Epithelial cell of proximal tubule (primary cell): Measurements from ENCODE around the gene MRPL36. TPM values are rescaled to one million over a fixed set of nuclear protein-coding genes. Genes with fewer than 3 reads are reported as not detected.
A peak's percentile ranks its signal among the peaks of the same experiment; 100 is the strongest.

Experiments used
- DNase-seq: peaks from one replicate; pipeline ENCODE4 v3.0.0-alpha.2; 2011; ENCODE audit warnings: low read depth
- H3K4me3 ChIP-seq: 2 replicates; pipeline ENCODE4 v1.5.1; 2011; ENCODE audit warnings: low read depth, mild to moderate bottlenecking, low read length
- total RNA-seq: library from RNA; depleted of rRNA; stranded (reverse); fragments of >200 nt; gene quantifications from 2 replicates; pipeline ENCODE4 v1.2.3, GENCODE V29; 2015
- TF ChIP-seq, protein P1 (sequence below): conservative IDR thresholded peaks from 2 replicates; pipeline ENCODE4 v1.5.1; 2012; ENCODE audit warnings: low read depth, mild to moderate bottlenecking, low read length

The MRPL36 gene
- total RNA-seq, 1 donor from 2014 or later = 57.9 TPM

DNA sequence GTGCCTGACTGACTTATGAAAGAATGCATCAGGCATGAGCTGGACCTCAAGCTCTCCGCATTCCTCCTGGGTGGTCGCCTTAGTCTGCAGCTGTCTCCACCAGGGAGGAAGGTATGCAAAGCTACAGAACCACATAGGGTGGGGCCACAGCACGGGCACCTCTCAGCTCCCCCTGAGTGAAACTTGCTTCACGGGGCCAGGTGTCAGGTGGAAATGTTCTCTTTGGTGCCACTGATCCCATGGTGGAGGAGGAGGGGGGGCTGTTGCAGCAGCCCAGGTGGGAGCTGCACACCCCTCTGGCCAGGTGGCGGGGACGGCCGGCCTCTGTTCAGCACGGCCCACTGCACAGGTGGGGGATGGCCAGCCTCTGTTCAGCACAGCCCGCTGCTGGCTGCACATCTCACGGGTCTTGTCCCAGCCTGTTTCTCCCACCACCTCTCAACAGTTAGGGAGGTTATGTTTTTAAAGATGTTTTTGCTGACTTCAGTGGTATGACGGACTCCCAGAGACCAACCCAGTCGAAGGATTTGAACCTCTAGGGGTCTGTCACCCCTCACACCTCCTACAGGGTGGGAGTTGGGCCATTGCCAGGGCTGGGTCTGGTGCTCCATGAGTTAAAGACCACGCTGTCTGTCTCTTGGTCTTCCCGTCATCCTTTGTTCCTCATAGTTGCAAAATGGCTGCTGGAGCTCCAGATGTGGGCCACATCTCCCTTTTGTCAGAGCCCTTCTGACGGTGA is 34.3 kb downstream of the MRPL36 start:
- TF ChIP-seq, protein P1, sequence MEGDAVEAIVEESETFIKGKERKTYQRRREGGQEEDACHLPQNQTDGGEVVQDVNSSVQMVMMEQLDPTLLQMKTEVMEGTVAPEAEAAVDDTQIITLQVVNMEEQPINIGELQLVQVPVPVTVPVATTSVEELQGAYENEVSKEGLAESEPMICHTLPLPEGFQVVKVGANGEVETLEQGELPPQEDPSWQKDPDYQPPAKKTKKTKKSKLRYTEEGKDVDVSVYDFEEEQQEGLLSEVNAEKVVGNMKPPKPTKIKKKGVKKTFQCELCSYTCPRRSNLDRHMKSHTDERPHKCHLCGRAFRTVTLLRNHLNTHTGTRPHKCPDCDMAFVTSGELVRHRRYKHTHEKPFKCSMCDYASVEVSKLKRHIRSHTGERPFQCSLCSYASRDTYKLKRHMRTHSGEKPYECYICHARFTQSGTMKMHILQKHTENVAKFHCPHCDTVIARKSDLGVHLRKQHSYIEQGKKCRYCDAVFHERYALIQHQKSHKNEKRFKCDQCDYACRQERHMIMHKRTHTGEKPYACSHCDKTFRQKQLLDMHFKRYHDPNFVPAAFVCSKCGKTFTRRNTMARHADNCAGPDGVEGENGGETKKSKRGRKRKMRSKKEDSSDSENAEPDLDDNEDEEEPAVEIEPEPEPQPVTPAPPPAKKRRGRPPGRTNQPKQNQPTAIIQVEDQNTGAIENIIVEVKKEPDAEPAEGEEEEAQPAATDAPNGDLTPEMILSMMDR = no peak
- no peak for DNase-seq

DNA sequence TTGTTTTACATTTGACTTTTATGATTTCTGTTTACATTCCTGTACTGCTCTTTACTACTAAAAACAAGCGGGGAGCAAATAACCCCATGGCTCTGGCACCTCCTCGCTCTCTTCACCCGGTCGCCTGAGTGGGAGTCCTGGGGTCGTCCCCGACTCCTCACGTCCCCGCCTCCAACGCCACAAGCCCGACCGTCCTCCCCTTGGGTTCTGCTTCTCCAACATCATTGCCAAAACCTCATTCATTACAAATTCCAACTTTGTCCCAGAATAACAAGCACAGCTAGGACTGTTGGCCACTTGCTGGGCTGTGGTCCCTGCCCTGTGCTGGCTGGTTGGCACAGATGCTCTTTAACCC is 35.1 kb downstream of the MRPL36 start:
- DNase-seq = no peak

More for the DNA sequence above, 34.3 kb downstream of the MRPL36 start:
- H3K4me3 ChIP-seq = no peak overlapping the region

GRCh38 chr5:1763960-1764605 is 35.6 kb downstream of the MRPL36 start:
- TF ChIP-seq, protein P1 = no peak
- H3K4me3 ChIP-seq = no peak overlapping the region
- no peak for DNase-seq

More for the DNA sequence above, 35.1 kb downstream of the MRPL36 start:
- H3K4me3 ChIP-seq = no peak overlapping the region
- TF ChIP-seq, protein P1 = no peak

DNA sequence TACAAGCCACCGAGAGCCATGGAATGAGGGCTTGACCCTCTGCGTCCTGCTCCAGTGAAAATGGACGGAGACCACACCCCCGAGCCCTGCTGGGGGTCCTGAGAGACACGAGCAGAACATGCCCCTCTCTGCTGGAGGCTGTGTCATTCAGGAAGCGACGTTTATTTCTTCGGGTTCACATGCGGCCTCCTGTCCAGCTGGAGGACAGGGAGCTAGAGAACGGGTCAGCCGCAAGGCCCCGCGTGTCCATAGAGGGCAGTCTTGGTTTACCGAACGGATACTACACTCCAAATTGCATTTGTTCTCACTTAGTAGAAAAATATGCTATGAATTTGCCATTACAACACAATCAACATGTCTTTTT is 36.1 kb downstream of the MRPL36 start:
- DNase-seq = no peak
- TF ChIP-seq, protein P1 = peak; percentile 77
- H3K4me3 ChIP-seq = no peak overlapping the region

GRCh38 chr5:1762883-1763547 is 36.6 kb downstream of the MRPL36 start:
- TF ChIP-seq, protein P1 = no peak
- no peak for DNase-seq
- H3K4me3 ChIP-seq = no peak overlapping the region

DNA sequence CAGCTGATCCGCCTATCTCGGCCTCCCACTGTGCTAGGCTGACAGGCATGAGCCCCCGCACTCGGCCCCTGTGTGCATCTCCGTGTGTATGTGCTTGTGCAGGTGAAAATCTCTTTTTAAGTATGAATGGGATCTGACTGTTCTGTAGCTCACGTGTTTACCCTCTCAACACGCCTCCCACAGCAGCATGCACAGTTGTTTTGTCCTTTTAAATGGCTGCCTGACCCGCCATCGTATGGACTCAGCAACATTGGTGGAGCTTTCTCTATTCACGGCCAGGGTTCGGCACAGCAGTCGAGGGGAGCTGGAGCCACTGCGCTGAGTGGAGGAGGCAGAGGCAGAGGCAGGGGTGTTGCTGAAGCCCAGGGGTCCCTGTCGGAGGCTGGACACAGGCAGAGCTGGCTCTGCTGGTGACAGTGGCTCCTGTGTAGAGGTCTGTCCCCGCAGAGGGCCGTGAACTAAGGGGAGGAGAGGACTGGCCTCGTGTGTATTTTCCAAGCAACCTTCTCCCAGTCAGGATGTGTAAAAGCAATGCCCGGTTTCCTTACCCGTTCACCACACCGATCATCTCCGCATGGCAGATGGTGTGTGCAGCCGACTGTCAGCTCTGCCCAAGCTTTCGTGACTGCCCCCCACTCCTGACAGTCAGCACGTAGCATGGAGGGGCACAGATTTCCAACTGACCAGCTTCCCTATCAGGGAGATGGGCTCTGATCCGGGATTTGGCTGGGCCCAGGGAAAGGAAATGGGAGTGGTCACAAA is 37.3 kb downstream of the MRPL36 start:
- no peak for DNase-seq

More for the DNA sequence above, 37.3 kb downstream of the MRPL36 start:
- TF ChIP-seq, protein P1 = no peak
- no peak overlapping the region for H3K4me3 ChIP-seq
